Measurements from ENCODE around the gene RHOC.
A peak's percentile ranks its signal among the peaks of the same experiment; 100 is the strongest.

The RHOC gene

GRCh38 chr1:112675728-112676381 is 31.1 kb downstream of the RHOC start:
- peak overlapping the region; percentile 84 for H3K27ac ChIP-seq
- TF ChIP-seq CTCF (conservative IDR thresholded peaks at IDR 0.05) (no peak), ZFX (IDR thresholded peaks at IDR 0.05) (no peak)

DNA sequence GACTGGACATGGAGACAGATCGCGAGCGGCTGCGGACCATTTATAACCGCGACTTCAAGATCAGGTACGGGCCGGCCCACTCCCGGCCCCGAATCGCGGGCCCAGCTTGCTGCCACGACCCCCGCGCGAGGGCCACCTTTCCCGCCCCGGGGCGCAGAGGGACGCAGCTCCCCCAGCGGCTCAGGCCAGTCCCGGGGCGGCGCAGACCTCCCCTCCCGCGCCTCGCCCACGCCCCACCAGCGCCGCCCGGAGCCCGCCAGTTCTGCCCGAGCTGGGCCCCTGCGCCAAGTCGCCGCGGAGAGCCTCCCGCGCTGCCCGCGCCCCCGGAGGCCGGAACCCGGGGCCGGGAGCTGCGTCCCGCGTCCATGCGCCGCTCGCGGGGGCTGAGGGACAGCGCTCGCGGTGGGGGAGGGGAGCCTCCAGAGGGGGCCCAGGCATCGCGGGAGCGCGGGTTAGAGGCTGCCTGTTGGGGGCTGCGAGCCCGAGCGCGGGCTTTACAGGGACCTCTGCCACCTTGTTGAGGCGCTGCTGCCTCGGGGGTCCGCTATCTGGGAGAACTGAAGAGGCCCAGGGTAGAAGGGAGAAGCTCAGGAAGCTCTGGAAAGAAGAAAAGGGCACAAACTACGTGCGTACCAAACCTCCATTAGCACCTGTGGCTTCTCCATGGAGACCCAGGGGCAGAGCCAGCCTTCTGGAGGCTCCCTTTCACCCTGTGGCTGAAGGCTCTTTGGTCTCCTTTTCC is 31.8 kb downstream of the RHOC start:
- peak overlapping the region; percentile 84 for H3K27ac ChIP-seq
- TF ChIP-seq ZFX (IDR thresholded peaks at IDR 0.05) = peak; percentile 85
- peak; percentile 34 for TF ChIP-seq CTCF (conservative IDR thresholded peaks at IDR 0.05)

DNA sequence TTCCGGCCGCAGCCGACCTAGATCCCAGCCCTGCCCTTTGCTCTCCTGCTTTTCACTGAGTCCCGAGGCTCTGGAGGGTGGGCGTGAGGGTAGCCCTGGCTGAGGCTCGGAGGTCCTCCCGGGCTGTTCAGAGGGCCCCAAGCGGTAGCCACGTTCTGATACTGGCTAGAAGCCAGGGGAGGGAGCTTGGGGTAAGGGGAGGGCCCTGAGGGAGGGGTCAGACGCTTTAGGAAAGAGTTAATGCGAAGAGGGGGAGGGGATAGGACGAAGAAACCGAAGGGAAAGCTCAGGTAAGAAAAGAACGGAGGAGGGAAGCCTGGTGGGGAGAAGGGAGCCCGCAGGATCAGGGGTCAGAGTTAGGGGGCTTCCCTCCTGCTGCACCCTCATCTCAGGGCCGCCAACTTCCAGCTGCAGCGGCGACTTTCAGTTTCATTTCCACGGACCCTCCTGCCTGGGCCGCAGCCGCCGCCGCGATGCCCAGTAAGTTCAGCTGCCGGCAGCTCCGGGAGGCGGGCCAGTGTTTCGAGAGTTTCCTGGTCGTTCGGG is 32.4 kb downstream of the RHOC start, which contains the start of gene MOV10:
Gene MOV10, plus strand, starts transcription at position 220 of the 546 bp plus-strand sequence. Its CDS starts 254 bp downstream, at position 474.
- peak within 1 kb of the TSS; percentile 84 for H3K27ac ChIP-seq
- TF ChIP-seq ZFX (IDR thresholded peaks at IDR 0.05) (peak; percentile 98), CTCF (conservative IDR thresholded peaks at IDR 0.05) (no peak)

DNA sequence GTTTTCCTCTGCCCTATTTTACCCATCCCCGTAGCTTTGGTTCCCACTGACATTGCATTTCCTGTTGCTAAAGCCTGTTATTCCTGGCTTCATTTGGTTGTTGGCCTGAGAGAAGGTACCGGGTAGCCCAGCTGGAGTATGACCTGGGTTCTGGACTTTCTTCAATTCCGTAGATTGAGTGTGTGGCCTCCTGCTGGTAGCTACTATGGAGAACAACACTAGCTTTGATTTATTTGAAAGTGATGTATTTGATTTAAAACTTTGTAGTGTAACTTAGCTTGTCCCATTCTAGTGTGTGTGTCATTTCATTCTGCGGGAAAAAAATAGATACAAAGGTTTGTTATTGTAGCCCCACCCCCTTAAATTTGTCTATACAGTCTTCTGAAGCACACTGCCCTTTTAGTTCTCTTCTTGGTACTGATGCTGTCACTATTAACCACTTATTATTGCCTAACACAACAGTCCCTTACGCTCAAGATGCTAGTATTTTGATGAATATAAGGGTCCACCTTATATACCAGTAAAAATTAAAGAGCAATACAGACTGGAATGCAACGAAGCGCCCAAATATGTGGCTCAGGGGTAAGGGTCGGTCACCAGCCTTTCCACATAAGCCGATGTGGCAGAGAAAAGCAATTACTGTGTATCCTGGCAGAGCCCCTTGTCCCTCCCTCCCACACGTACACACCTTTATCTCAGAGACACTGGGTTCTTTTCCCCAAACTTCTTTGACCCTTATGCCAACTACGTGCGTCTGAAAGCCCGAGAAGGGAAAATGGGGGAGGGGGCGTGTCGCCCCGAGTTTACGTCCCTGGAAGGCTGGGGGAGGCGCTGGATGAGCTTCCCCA is 33.1 kb downstream of the RHOC start:
- no peak for TF ChIP-seq ZFX (IDR thresholded peaks at IDR 0.05)
- TF ChIP-seq CTCF (conservative IDR thresholded peaks at IDR 0.05) = peak; percentile 71
- H3K27ac ChIP-seq = peak overlapping the region; percentile 84

DNA sequence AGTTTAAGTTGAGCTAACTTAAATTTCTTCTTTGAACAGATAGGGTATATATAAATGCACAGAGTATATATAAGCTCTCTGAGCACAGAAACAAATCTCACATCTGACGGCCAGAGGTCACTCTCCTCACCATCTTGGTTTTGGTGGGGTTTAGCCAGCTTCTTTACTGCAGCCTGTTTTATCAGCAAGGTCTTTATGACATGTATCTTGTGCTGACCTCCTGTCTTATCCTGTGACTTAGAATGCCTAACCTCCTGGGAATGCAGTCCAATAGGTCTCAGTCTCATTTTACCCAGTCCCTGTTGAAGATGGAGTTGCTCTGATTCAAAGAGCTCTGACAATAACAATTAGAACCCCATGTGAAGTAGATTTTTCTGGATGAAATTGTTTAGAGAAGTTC is 34.1 kb downstream of the RHOC start:
- no peak for TF ChIP-seq ZFX (IDR thresholded peaks at IDR 0.05)
- TF ChIP-seq CTCF (conservative IDR thresholded peaks at IDR 0.05) = no peak
- H3K27ac ChIP-seq = no peak overlapping the region

DNA sequence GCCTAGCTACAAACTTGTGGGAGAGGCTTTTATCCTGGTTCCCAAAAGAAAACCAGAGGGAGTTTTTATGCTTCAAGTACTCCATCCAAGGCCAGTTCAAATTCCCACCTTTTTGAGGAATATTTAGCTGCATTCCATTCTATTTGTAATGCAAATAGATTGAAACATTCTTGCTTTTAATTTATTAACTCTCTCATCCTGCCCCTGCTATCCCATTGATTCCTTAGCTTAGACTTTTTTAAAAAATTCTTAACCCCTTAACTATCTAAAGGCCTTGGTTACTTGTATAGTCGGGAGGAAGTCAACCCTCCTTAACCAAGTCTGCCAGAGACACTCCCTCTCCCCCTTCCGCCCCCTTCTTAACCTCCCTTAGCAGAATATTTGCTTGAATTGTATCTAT is 34.9 kb downstream of the RHOC start:
- TF ChIP-seq ZFX (IDR thresholded peaks at IDR 0.05) (no peak), CTCF (conservative IDR thresholded peaks at IDR 0.05) (no peak)
- H3K27ac ChIP-seq = no peak overlapping the region
